CD4-positive, alpha-beta T cell treated with Interleukin-6 at 100 ng/mL for 8 hours (primary cell): ENCODE results near the gene C1orf174.

Experiments
- DNase-seq: peaks from one replicate; pipeline ENCODE4 v3.0.0-alpha.2; 2020; ENCODE audit warnings: mixed read lengths, low spot score

The C1orf174 gene

DNA sequence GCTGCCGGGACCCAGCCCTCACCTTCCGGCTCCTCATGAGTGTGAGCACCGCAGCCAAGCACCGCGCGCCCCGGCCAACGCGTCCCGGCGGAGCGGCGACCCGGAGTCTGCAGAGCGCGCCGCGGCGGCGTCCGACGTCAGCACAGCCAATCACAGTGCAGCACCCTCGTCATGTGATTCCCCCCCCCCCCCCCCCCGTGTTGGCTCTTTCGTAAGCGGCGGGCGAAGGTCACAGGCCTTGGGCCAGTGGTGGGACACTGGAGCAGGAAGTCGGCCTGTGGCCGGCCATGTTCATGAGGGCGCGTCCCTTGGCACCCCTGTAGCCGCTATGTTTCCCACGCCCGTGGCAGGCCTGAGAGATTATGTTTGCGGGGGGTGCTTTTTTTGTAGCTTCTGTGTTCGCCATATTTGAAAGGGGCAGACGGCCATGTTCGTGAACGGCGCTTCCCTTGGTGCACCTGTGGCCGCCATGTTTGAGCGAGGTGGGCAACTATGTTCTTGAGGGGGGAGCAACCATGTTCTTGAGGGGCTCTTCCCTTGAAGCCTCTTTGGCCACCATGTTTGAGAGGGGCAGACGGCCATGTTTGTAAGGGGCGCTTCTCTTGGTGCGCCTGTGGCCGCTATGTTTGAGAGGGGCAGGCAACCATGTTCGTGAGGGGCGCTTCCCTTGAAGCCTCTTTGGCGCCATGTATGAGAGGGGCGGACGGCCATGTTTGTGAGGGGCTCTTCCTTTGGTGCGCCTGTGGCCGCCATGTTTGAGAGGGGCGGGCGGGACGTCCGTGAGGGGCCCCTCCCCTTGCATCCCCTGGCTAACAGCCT lies at the start of gene C1orf174:
Gene C1orf174 (minus strand): TSS at position 123 of the 819 bp plus-strand sequence. CDS start 86 bp downstream, at position 37.
- DNase-seq, result peak; percentile 98

DNA sequence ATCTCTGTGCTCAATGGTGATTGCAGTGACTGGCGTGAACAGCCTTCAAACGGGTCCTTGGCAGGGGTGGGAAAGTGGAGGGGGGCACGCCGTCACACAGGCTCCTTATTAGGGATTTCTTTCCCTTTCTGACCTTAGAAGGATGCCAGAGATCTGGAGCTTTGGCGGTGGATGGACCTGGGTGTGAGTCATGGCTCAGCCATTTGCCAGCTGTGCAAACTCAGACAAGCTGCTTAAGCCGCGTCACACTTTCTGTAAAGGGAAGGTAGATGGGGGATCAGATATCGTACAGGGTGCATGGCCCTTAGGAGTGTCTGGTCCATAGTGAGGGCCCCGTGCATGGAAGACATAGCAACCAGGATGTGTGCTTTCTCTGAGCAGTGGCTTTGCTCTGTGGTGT lies 48.3 kb upstream of the C1orf174 start:
- DNase-seq, result no peak

DNA sequence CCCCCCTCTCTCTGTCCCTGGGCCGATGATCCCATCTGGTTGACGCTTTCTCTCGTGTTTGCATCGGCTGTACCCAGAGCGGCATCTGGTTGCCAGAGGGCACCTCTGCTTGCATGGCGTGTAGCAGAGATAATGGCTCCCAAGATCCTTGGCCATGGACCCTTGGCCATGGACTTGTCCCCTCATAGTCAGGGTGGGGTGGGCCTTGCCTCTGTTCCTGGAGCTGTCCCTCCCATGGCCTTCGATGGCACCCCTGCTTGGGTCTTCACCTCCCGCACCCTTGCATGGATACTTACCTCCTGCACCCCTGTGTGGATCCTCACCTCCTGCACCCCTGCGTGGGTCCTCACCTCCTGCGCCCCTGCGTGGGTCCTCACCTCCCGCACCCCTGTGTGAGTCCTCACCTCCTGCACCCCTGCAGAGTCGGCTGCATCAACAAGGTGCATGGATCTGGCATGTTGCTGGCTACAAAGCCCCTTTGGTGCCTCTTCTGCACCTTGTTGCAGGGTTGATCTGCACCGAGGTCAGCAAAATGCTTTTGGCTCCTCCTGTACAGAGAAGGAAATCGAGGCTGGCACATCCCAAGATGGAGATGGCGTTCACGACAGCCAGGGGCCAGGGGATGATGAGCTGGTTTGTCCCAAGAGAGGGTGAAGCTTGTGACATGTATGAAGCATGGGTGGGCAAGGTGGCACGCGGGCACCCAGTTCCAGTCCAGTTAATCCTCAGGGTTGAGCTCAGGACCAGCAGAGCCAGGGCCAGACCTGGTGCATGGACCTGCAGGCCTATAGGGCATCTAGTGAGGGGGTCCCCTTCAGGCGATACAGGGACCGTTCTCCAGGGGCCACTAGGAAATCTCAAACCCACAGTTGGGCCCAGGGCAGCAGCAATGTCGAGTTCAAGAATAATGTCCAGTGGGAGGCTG lies 46.1 kb upstream of the C1orf174 start:
- no peak for DNase-seq

DNA sequence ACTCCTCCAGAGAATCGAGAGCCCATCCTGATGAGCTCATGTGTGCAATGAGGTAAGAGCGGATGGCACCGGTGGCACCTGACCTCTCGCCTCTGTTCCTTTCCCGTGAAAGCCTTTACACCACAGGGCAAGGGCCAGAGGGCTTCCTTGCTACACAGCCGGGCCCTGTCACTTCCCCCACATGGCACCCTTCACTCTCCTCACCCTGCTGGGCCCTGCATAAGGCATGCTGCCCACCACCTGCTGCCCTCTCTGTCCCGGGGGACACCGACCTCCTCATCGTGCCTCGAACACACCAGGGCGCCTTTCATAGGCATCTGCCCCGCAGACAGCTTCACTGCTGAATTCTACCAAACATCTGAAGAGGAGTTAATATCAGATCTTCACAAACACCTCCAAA lies 45.1 kb upstream of the C1orf174 start:
- no peak for DNase-seq

DNA sequence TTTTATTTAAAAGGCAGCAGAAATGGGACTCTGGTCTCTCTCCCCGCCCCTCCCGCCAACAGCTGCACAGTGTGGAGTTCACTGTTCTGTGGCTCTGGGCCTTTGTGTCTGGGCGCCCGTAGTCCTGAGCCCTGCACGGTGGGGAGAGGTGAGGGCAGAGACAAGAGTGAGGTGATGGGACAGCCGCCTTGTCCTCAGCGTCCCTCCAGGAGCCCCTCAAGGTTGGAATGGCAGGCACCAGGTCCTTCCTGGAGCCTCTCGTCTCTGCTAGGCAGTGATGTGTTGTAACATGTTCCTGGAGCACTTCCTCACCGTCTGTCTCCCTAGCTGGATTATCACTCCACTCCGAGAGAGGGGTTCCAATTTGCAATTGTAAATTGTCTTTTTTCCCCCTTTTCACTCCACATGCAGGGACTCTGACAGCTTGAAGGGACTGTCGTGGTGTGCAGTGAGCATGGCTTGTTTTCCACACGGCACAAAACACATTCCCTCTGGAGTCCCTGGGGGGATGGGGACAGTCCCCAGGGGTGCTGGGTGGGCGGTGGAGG lies 44.6 kb upstream of the C1orf174 start:
- no peak for DNase-seq

DNA sequence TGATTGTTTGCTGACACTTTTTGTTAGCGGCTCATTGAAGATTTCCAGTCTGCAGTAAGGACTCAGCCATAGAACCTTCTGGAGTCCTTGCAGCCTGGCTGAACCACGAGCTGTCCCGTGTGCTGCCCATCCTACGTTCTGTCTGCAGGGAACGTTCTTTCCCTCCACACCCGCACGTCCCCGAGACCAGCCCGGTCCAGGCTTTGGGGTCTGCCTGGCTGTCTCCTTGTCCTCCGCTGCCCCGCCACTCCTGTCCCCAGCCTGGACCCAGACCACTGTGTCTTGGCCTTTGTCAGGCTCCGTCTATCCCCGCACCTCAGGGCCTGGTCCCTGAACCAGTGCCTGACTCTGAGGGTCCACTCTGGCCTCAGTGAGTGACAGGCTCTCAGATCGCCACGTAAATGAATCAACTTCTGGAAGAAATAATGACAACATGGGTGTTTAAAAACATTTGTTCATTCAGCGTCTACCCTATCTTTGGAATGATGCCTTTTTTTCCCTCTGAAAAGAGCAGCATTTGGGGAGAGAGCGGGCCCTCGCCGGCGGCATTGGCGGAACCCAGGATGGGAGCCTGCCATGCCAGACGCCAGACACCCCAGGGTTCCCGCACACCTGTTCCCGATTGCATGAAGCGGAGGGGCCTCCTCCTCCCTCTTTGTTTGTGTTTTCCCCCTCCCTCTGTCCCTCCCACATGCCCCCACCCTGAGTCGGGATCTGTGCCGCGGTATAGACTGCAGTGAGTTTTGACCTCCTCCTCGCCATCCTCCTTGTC lies 43.9 kb upstream of the C1orf174 start:
- DNase-seq, result no peak

DNA sequence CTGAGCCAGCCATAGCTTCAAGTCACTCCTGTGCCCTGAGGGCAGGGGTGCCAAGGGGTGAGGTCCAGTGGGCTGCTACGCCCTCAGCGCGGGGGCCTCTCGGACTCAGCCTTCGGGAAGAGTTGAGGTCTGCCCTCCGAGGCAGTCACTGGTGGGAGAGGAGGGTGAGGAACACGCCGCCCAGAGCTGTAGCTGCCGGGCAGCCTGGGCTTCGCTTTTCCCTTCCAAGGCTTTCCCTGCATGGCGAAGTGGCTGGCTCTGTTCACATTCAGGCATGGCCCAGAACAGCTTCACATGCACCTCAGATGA lies 43.0 kb upstream of the C1orf174 start:
- no peak for DNase-seq

DNA sequence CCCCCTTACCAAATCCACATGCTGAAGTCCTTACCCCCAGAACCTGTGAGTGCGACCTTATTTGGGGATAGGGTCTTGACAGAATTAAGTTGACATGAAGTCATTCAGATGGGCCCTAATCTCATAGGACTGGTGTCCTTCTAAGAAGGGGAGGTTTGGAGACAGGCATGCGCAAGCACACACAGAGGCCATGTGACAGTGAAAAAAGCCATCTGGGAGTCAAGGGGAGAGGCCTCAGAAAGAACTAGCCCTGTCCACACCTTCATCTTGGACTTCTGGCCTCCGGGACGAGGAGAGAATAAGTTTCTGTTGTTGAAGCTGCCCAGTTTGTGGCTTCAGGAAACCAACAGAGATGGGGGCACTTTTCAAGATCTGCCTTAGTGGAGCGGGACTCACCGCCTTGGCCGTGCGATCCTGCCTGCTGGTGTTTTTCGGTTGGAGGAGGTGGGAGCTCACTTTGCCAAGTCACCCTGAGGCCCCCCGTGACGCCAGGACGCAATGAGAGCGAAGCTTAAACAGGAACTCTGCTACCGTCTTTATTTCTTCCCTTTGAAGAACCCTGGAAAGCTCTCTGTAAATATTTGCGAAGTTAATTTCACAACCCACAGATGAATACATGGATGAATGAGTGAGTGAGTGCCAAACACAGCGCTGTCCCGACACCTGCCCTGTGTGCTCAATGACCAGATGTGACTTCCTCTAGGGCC lies 42.5 kb upstream of the C1orf174 start:
- no peak for DNase-seq

DNA sequence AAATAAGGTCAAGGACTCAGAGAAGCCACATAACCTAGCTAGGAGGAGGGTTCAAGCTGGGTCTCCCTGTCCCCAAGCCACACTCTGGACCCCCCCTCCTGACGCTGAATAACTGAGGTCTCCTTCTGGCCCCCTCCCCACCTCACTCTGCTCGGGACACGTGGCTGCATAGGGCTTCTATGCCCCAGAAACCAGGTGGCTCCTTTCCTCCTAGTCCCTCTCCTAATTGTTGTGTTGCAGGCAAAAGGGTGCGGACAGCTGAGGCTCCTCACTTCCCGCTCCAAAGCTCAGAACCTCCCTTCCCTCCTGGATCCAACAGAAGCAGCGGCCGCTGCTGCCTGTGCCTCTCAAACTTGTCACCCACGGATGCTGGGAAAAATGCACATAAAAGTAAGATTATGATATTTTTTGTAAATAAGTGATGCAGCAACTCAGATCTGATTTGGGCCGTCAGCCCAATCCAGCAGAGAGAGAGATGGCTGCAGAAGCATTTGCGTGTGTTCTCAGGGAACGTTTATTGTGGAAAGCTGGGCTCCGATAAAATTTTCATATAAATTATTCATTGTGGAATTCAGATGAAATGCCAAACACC lies 40.8 kb upstream of the C1orf174 start:
- DNase-seq, result no peak

DNA sequence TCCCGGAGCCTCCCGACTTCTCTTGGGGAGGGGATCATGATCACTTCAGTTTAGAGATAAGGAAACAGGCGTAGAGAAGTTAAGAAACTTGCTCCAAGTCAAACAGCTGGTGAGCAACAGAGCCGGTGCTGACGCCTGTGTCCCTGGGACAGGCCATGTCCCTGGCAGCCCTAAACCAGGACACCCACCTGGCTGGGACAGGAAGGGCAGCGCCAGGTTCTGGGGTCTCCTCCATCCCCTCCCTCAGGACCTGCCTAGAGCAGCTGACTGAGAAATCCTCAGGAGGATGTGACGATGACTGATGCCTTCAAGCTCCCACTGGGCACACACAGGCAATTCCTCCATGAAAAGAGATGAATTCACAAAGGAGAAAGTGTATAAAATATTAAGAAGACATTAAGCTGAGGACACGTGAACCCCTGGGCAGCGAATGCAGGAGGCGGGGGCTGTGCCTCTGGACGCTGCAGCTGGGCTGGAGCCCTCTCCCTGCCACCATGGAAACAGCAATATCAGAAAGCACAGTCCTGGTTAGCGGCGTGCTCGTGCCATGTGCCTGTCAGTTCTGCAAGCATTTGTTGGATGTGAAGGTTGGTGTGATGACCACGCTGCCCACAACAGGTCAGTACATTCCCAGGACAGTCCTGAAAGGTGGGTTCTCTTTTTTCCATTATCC lies 40.1 kb upstream of the C1orf174 start:
- DNase-seq, result no peak

DNA sequence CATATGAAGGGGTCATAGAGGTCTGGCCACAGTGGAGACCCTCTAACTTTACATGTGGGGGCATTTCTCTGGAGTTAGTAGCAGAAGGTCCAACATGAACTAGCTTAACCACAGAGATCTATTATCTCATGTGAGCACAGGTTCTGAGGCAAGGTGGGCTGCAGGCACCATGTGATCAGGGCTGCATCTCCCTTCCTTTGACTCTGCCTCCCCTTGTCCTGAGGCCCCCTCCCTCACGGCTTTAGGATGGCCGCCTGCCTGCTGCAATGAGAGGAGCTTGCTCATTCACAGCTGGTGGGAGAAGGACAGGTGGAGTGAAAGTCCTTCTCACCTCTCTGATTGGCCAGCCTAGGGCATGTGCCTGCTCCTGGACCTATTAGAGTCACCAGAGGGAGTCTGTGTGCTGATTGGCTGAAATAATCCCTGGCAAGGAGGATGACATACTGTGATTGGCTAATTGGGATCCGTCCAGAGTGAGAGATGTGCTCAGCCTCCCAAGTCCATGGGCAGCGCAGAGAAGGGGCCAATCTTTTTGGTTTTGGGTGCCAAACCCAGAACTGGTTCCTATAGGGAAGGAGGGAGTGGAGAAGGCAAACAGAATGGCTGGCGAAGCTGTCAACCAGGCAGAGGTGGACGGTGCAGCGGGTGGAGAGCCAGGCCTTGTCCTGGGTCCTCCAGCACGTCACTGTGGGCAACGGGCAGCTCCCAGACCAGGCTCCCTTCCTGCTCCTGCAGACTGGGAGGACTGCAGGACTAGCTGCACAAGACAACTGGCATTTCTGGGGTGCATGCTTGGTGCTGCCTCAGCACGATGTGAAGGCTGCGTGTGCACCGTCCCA lies 39.4 kb upstream of the C1orf174 start:
- no peak for DNase-seq

DNA sequence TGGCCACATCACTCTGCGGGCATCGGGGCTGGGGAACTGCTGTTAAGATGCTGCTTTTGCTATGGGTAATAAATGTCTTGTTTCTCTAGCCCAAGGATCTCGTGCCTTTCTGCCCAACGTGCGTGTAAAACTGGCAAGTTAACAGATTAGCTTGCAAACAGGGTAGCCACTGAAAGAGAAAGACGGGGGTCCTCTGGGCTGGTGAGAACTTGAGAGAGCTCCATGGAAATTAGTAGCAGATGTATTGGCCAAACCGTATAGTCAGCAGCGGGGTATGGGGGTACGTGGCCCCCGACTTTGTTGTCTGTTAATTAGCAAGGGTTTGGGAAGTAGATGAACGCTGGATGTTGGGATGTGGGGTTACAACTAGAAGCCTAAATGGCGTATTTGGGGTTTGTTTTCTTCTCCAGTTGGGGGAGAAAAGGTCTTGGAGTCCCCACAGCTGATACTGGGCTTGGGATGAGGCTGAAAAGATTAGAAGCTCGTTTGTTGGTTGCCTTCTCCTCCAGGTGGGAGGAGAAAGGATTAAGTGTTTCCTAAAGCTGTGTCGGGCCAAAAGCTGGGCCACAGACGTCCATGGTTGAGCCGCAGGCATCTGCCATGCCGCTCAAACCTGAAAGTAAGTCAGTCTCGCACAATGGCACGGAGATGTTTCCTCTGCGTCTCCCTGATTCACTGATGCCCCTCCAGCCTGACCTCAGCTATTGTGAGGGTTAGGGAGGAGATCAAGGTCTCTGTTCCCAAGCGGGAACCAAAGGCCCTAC lies 32.3 kb upstream of the C1orf174 start:
- no peak for DNase-seq

DNA sequence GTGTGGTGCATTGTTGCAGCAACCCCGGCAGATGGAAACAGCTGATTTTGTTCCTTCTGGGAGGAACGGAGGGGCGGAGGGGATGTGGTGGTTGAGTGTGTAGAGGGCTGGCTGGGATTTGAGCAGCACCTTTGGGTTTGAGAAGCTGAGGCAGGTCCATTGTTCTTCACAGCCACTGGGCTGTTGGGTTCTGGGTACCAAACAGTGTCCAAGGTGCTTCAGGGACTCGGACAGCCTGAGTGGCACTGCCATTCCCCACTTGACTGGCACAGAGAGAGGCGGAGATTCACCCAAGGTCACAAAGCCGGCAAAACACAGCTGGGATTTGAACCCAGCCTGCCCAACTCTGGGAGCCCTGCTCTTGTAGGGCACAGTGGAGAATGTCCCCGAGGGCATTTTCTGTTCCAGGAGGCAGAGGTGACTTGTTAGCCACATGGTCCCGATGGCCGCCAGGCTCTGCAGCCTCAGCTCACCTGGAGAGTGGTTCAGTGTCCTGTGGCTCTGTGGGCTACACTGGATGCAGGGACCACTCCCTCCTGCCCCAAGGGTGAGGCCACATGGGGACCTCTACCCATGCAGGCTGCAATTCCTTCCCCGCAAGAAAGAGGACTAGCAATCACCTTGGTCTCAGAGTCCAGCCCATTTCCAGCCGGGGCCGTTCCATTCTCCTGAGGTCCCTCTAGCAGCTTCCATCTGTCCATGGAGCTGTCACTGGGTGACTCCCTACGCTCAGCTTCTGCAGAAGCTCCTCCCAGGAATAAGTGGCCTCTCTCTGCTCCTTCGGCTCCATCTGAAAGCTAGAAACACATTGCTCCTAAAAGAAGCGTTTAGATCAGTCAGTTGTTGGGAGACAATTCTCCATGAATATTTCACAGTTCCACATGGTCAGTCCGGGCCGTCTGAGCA lies 31.2 kb upstream of the C1orf174 start:
- no peak for DNase-seq

DNA sequence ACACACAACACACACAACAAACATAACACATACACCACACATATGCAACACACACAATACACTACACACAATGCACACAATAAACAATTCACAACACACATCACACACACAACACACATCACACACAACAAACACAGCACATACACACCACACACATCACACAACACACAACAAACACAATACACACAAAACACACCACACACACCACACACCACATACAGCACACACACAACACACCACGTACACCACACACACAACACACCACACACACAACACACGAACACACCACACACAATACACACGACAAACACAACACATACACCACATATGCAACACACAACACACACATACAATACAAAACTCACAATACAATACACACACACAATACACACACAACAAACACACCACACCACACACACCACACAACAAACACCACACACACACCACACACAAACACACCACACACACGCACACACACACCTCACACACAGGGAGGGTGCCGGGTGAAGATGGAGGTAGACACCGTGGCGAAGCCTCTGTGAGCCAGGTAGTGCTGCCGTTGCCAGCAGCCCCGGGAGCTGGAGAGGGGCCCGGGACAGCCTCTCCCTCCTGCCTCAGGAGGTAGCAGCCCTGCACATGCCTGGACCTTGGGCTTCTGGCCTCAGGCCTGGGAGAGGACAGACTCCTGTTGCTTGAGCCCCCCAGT lies 30.4 kb upstream of the C1orf174 start:
- DNase-seq, result no peak

DNA sequence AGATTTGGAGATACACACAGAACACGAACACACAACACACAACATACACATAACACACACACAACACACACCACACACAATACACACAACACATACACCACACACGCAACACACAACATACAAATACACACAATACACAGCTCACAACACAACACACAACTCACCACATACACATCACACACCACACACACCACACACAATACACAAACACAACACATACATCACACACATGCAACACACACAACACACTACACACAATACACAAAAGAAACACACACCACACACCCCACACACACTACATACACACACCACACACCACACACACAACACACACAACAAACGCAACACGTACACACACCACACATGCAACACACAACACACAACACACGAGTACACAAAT lies 29.1 kb upstream of the C1orf174 start:
- no peak for DNase-seq

DNA sequence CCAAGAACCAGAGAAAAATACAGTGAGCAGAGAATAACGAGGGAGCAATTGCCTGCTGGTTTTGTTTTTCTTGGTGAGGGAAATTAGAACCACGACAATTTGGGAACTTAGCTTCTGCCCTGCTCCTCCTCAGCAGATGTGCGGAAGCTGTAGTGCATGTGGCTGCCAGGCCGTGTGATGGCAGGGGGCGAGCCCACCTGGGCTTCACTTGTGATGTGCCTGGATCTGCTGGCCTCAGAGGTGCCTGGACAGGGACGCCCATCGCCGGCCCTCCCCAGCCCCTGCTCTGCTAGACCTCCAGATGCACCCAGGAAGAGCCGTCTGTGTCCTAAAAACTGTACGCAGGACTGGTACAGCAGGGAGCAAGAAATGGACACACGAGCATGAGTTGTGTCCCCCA lies 28.5 kb upstream of the C1orf174 start:
- DNase-seq, result no peak

DNA sequence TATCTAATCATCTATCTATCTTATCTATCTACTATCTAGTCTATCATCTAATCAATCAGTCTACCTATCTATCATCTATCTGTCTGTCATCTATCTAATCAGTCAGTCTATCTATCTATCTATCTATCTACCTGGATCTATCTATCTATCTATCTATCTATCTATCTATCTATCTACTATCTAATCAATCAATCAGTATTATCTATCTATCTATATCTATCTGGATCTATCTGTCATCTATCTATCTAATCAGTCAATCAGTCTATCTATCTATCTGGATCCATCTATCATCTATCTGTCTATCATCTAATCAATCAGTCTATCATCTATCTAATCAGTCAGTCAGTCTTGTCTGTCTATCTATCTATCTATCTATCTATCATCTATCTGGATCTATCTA lies 26.9 kb upstream of the C1orf174 start:
- DNase-seq, result no peak
